Upper lobe of left lung (tissue), 6 donors: Measurements from ENCODE around the gene LIME1. TPM values are rescaled to one million over a fixed set of nuclear protein-coding genes. Genes with fewer than 3 reads are reported as not detected.

Experiments used
- ATAC-seq, 2 donors: fragments of 200-7000 bp; cut with Tn5 transposase; one replicate each; pipeline ENCODE4 v1.9.1; 2022; ENCODE audit warnings: mild to moderate bottlenecking in 2 of 2, moderate library complexity in 2 of 2; ENCODE audit not compliant: low FRiP score in 2 of 2
- DNase-seq, 2 donors: peaks; one replicate each; pipeline ENCODE4 v3.0.0-alpha.2; 2019 to 2020
- H3K27ac ChIP-seq, 4 donors: fragments of 200-600 bp; sonication (generic); one replicate each; pipeline ENCODE4 v1.5.1; 2016 to 2019
- H3K27me3 ChIP-seq, 4 donors: fragments of 200-600 bp; sonication (generic); one replicate each; pipeline ENCODE4 v1.5.1; 2017 to 2019
- H3K36me3 ChIP-seq, 4 donors: fragments of 200-600 bp; sonication (generic); one replicate each; pipeline ENCODE4 v1.5.1; 2016 to 2019
- H3K4me1 ChIP-seq, 4 donors: fragments of 200-600 bp; sonication (generic); one replicate each; pipeline ENCODE4 v1.5.1; 2018 to 2019
- H3K4me3 ChIP-seq, 4 donors: fragments of 200-600 bp; sonication (generic); one replicate each; pipeline ENCODE4 v1.5.1; 2017 to 2019; ENCODE audit warnings: mild to moderate bottlenecking in 2 of 4, moderate library complexity in 1 of 4
- H3K9me3 ChIP-seq, 4 donors: fragments of 200-600 bp; sonication (generic); one replicate each; pipeline ENCODE4 v1.5.1; 2018 to 2019
- EP300 ChIP-seq, 4 donors: sonication (generic); formaldehyde crosslinking; IDR thresholded peaks; one replicate each; pipeline ENCODE4 v1.5.1; 2017; ENCODE audit warnings: antibody characterized with exemption in 4 of 4, control low read depth in 2 of 4
- POLR2A ChIP-seq, 4 donors: fragments of 450-650 bp; IDR thresholded peaks; one replicate each; pipeline ENCODE4 v1.5.1; 2016 to 2017; ENCODE audit warnings: antibody characterized with exemption in 4 of 4, mild to moderate bottlenecking in 2 of 4
- POLR2AphosphoS5 ChIP-seq, 2 donors: sonication (generic); formaldehyde crosslinking; IDR thresholded peaks; one replicate each; pipeline ENCODE4 v1.5.1; 2017; ENCODE audit warnings: antibody characterized with exemption in 2 of 2
- WGBS, 2 donors: methylation state at CpG; one replicate each; pipeline ENCODE4 v1.1.5; 2017 to 2018; 5-methylcytosine and 5-hydroxymethylcytosine counted together
- total RNA-seq, 6 donors: library from RNA; depleted of rRNA in 4 of 6; stranded (reverse); fragments of >200 nt in 4 of 6; gene quantifications; one replicate each; pipeline versions ENCODE4 v1.1.0 to v1.2.1, GENCODE V29; 2016 to 2021
- TF ChIP-seq, protein P1 (sequence below), 6 experiments: fragments of 450-650 bp in 4 of 6; fragments of 200-600 bp in 2 of 6; sonication (generic) in 2 of 6; IDR thresholded peaks; one replicate each; pipeline ENCODE4 v1.5.1; 2016 to 2019; ENCODE audit warnings: antibody characterized with exemption in 6 of 6
- donor health status: DM: no; HTN: no; CAD: no; lungs with moderate emphysema.
- donor health status: DM: no; HTN: yes; CAD: no; lungs with severe emphysema.

LIME1 gene
- total RNA-seq, 6 donors from 2014 or later, result 12.4 to 51.3 (median 15.3) TPM

DNA sequence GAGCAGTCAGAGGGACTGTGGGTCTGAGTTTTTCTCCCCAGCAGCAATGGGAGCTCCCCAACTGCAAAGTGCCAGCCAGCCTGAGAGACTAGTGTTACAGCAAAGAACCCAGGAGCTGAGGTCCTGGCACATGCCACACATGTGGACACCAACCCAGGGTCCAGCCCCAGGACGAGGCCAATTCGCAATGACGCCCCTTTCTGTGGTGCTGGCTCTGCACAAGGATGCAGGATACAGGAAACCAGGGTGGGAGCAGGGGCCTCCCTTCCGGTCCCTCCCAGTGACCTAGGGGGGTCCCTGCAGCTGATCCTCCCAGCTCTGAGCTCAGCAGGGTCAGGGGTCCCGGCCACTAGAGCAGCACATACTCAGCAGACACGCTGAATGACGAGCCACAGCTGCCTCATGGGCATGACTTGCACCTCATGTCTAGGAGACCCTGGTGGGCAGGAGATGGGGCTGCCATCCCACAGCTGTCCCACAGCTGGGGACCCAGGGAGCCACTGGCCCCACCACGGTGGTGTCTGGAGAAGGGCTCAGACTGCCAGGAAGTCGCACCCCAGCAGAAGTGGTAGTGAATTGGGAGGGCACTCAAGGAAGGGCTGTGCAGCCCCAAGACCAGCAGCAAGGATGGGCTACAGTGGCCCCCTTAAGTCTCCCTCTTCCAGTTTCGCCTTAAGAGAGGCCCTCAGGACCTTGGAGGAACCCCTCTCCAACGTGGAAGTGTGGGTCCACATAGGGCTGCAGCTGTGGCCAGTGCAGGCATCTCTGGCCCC is 32.3 kb upstream of the LIME1 start:
- Histone ChIP-seq H3K27ac (peak overlapping the region in 1 of 4 donors; percentile 93), H3K4me3 (no peak overlapping the region), H3K4me1 (peaks cover 23 to 31% (median 27%) of the 10 kb centered on the region in 4 donors), H3K9me3 (no peaks in the 10 kb centered on the region), H3K27me3 (no peaks in the 10 kb centered on the region), H3K36me3 (peaks cover 17 to 39% (median 36%) of the 10 kb centered on the region in 4 donors)
- WGBS, 2 donors, result 89 to 100% methylated on average over 1 to 11 of the region's 11 CpGs
- ATAC-seq (no peak), DNase-seq (peak in 1 of 2 donors; percentile 40)
- TF ChIP-seq EP300 (IDR thresholded peaks at IDR 0.05) (no peak), POLR2A (IDR thresholded peaks at IDR 0.05) (no peak), POLR2AphosphoS5 (IDR thresholded peaks at IDR 0.05) (no peak)
- TF ChIP-seq, protein P1, sequence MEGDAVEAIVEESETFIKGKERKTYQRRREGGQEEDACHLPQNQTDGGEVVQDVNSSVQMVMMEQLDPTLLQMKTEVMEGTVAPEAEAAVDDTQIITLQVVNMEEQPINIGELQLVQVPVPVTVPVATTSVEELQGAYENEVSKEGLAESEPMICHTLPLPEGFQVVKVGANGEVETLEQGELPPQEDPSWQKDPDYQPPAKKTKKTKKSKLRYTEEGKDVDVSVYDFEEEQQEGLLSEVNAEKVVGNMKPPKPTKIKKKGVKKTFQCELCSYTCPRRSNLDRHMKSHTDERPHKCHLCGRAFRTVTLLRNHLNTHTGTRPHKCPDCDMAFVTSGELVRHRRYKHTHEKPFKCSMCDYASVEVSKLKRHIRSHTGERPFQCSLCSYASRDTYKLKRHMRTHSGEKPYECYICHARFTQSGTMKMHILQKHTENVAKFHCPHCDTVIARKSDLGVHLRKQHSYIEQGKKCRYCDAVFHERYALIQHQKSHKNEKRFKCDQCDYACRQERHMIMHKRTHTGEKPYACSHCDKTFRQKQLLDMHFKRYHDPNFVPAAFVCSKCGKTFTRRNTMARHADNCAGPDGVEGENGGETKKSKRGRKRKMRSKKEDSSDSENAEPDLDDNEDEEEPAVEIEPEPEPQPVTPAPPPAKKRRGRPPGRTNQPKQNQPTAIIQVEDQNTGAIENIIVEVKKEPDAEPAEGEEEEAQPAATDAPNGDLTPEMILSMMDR (IDR thresholded peaks at IDR 0.05), result no peak

DNA sequence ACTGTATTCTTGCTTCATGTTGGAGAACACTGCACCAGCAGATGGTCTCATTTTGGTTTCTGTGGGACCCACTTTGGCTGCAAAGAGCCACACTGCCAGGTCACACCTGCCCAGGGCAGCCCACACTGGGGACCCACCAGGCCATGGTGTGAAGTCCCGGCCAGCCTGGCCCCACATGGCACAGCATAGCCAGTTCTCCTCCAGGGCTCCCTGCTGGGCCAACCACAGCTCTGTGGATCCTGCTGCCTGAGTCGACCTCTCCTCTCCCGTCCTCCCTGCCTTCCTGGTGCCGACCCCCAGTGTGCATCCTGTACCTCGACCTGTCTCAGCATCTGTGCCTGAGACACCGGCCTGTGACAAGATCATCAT is 31.7 kb upstream of the LIME1 start:
- Histone ChIP-seq H3K27ac (peak overlapping the region in 1 of 4 donors; percentile 93), H3K9me3 (no peaks in the 10 kb centered on the region), H3K27me3 (no peaks in the 10 kb centered on the region), H3K36me3 (peaks cover 17 to 41% (median 37%) of the 10 kb centered on the region in 4 donors), H3K4me3 (no peak overlapping the region), H3K4me1 (peaks cover 24 to 32% (median 26%) of the 10 kb centered on the region in 4 donors)
- ATAC-seq (no peak), DNase-seq (peak in 1 of 2 donors; percentile 41)
- TF ChIP-seq EP300 (IDR thresholded peaks at IDR 0.05) (no peak), POLR2AphosphoS5 (IDR thresholded peaks at IDR 0.05) (no peak), POLR2A (IDR thresholded peaks at IDR 0.05) (no peak)
- TF ChIP-seq, protein P1 (IDR thresholded peaks at IDR 0.05), result no peak
- WGBS, 2 donors, result 86 to 87% methylated on average over 4 to 6 of the region's 6 CpGs

DNA sequence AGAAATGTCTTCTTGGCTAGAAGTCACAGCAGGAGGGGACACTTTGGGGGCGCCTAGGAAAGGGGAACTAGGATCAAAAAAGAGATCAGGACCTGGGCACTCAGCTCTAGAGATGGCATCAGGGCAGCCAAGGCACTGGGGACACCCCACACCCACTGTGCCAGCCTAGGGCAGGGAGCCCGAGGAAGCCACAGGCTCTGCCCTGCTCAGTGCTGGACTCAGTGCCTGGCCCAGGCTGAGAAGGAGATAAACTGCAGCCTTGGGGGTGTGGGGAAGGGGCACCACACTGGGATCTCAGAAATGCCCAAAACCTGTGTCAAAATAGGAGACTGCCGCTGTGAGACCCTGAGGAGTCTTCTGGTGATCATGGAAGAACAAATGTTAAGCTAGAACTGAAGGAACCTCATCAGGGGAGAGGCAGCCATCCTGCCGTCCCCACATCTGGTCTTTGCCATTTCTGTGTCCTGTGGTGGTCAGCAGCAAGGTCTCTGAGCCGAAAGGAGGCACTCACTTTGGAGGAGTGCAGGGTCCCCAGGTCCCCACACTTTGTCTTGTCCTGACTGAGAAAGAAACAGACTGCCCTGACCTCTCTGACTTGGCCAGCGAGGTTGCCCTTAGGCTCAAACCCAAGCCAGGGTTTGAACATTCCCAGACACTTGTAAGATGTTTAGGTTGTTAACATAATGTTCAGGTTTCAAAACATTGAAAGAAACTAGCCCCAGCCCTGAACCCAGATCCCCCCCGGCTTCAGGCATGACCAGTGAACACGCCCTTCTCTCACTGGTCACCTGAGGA is 31.0 kb upstream of the LIME1 start:
- TF ChIP-seq POLR2AphosphoS5 (IDR thresholded peaks at IDR 0.05), result no peak
- no peak for TF ChIP-seq POLR2A (IDR thresholded peaks at IDR 0.05)
- no peak for TF ChIP-seq EP300 (IDR thresholded peaks at IDR 0.05)
- TF ChIP-seq, protein P1 (IDR thresholded peaks at IDR 0.05), result no peak
- H3K27me3 ChIP-seq, result no peaks in the 10 kb centered on the region
- H3K4me1 ChIP-seq, result peaks cover 24 to 33% (median 26%) of the 10 kb centered on the region in 4 donors
- H3K9me3 ChIP-seq, result no peaks in the 10 kb centered on the region
- peak overlapping the region in 1 of 4 donors; percentile 93 for H3K27ac ChIP-seq
- H3K36me3 ChIP-seq, result peaks cover 18 to 45% (median 37%) of the 10 kb centered on the region in 4 donors
- H3K4me3 ChIP-seq, result no peak overlapping the region
- no peak for ATAC-seq
- DNase-seq, result no peak
- 83 to 94% methylated on average over 5 to 8 of the region's 8 CpGs for WGBS, 2 donors

DNA sequence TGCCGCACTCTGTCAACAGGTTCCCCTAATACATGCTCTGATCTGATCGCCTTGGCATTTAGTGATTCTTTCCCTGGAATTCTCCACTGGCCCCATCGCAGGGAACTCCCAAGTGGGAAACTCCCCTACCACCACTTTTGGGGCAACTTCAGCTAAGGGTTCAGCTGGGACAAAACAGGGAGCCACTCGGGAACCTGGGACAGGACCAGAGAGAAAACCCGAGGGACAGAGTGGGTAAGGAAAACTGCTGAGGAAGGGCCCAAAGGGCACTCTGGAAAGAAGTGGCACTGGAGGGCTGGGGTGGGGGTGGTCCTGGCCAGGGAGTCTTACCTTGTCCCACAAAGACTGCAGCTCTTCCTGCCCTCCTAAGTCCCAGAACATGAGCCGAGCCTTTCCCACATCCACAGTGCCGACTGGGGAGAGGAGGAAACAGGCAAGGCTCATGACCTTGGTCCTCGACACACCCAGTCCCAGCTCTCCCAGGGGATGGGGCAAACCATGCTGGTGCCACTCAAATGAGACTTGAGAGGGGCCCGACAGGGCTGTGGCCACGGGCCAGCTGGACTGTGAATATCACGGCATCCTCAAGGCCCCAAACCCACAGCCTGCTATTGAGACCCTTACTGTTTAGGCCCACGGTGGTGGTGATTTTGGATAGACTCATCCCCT is 30.3 kb upstream of the LIME1 start:
- H3K9me3 ChIP-seq, result no peaks in the 10 kb centered on the region
- DNase-seq (no peak), ATAC-seq (no peak)
- peaks cover 24 to 33% (median 26%) of the 10 kb centered on the region in 4 donors for H3K4me1 ChIP-seq
- H3K4me3 ChIP-seq, result peak overlapping the region in 3 of 4 donors; percentile 79 to 98 (median 96)
- WGBS, 2 donors, result 78 to 84% methylated on average over 8 to 12 of the region's 12 CpGs
- H3K27ac ChIP-seq, result peak overlapping the region; percentile 89 to 93 (median 92)
- no peaks in the 10 kb centered on the region for H3K27me3 ChIP-seq
- peaks cover 20 to 51% (median 39%) of the 10 kb centered on the region in 4 donors for H3K36me3 ChIP-seq
- no peak for TF ChIP-seq POLR2A (IDR thresholded peaks at IDR 0.05)
- no peak for TF ChIP-seq POLR2AphosphoS5 (IDR thresholded peaks at IDR 0.05)
- TF ChIP-seq, protein P1 (IDR thresholded peaks at IDR 0.05), result no peak
